Astrocyte of the spinal cord (primary cell): ENCODE measurements around the gene TUBB6.
A peak's percentile ranks its signal among the peaks of the same experiment; 100 is the strongest.

Experiments used
- DNase-seq: peaks from one replicate; pipeline ENCODE4 v3.0.0; 2011; ENCODE audit warnings: low read depth, low spot score
- H3K4me3 ChIP-seq: 2 replicates; pipeline ENCODE4 v1.5.1; 2011; ENCODE audit warnings: low read depth, mild to moderate bottlenecking, low read length, moderate library complexity
- CTCF ChIP-seq: IDR thresholded peaks from 2 replicates; pipeline ENCODE4 v1.5.1; 2012; ENCODE audit warnings: low read depth, mild to moderate bottlenecking, low read length, inconsistent platforms
- in situ Hi-C: cut with HindIII; loops from 2 replicates; pipeline ENCODE4 v1.10.0; 2017; ENCODE audit warnings: low sequenced_read_pairs

The TUBB6 gene

DNA sequence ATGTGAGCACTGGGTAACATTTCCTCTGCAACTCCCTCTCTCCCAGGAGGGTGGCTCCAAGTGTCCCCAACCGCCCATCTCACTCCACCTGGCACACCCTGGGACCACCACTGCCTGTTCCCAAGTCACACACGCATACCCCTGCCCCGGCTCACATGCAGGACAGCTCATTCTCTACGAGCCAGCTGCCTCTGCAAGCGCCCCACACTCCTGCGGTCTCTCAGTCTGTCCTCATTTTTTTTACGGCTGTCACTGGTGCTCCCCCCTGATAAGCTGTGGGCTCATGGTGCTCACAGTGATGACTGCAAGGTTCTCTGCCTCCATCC is 38.2 kb downstream of the TUBB6 start:
- TF ChIP-seq CTCF, result no peak
- in situ Hi-C loops, result no loop called here
- no peak overlapping the region for H3K4me3 ChIP-seq
- DNase-seq, result no peak

DNA sequence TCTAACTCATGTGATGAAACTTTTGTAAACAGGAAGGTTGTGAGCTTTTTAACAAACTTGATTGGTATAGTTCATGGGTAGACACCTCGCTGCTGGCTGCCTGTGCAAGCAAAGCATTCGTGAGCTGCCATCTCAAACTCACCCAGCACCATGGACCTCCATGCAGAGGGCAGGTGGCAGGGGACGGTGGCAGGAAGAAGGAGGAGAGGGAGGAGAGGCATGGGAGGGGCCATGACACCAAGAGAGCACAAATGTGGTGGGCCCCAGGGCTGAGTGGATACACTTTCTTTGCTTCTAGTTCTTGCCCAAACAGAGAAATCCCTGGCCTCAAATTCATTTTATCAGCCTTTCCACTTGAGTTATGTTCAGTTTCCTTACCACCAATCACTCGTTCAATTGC is 39.9 kb downstream of the TUBB6 start:
- TF ChIP-seq CTCF, result no peak
- in situ Hi-C loops, result no loop called here
- H3K4me3 ChIP-seq, result no peak overlapping the region
- DNase-seq, result no peak

DNA sequence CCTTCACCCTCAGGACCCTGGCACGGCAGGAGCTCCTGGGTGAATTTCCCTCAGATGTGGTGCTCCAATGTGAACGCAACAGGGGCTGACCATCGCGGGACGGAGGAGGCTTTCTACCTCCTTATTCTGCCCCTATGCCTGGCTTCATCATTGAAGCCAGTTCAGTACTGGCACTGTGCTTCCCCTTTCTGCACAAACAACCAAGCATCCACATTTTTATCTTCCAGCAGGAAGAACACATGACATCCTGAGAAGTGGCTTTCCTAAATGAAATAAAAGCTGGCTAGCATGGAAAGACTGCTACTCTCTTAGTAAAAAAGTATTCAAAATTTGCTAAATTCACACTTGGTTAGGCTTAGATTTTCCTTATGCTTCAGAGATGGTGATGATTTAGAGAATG is 44.1 kb downstream of the TUBB6 start:
- no peak for TF ChIP-seq CTCF
- no peak for DNase-seq
- in situ Hi-C loops, result no loop called here
- H3K4me3 ChIP-seq, result no peak overlapping the region

GRCh38 chr18:12359515-12359927 is 51.5 kb downstream of the TUBB6 start:
- in situ Hi-C loops, result no loop called here
- DNase-seq, result peak; percentile 26
- TF ChIP-seq CTCF, result no peak
- H3K4me3 ChIP-seq, result no peak overlapping the region

DNA sequence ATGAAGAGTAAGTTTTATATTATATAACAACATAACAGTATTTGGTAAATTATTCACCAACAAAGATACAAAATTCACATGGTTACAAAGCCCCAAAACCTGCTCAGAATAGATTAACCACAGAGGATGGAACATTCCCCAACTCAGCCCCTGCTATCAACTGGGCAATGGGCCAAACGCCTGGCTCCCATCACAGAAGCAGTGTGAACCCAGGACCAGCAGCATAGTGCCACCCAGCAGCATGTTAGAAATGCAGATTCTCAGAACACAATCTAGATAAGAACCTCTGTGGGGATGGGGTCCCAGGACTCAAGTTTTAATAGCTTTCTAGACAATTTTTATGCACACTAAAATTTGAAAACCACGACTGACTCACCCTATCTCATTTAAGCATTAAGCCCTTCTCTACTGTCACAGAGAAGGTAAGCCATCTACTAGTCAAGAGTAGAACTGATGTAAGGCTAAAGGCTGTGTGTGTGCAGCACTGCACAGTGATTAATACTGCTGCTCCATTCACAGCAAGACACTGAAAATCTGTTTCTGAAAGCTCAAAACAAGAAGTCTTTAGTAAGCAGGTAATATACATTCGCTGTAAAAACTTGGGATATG is 53.8 kb downstream of the TUBB6 start:
- no peak for DNase-seq
- in situ Hi-C loops, result no loop called here
- no peak overlapping the region for H3K4me3 ChIP-seq
- no peak for TF ChIP-seq CTCF

GRCh38 chr18:12362473-12363174 is 54.6 kb downstream of the TUBB6 start:
- TF ChIP-seq CTCF, result no peak
- DNase-seq, result no peak
- in situ Hi-C loops, result no loop called here
- no peak overlapping the region for H3K4me3 ChIP-seq
